Astrocyte of the hippocampus (primary cell): ENCODE data around the gene TNNI2.

Experiments
- DNase-seq: peaks from one replicate; pipeline ENCODE4 v3.0.0; 2011; ENCODE audit warnings: low read depth, low spot score

TNNI2 gene

GRCh38 chr11:1887451-1888346, 48.9 kb downstream of the TNNI2 start:
- DNase-seq = no peak

- no peak for DNase-seq
These were observed 49.6 kb downstream of the TNNI2 start for GRCh38 chr11:1888347-1888753.

GRCh38 chr11:1888811-1889210, 50.0 kb downstream of the TNNI2 start:
- DNase-seq = no peak

- DNase-seq = no peak
These were observed 50.6 kb downstream of the TNNI2 start for GRCh38 chr11:1889224-1889930.

- DNase-seq = no peak
These were observed 51.4 kb downstream of the TNNI2 start for GRCh38 chr11:1889941-1890855.
